A172 (cell line): Measurements from ENCODE around the gene F2RL2. TPM values are rescaled to one million over a fixed set of nuclear protein-coding genes. Genes with fewer than 3 reads are reported as not detected.
"Not testable (repeated sequence)": the region's sequence is repeated elsewhere in the genome, so short reads cannot be mapped to it uniquely, and the experiment has no call there.

Experiments
- DNase-seq: peaks from one replicate; pipeline ENCODE4 v3.0.0-alpha.2; 2015; ENCODE audit warnings: low spot score
- total RNA-seq: library from RNA; depleted of rRNA; stranded (reverse); fragments of >200 nt; shearing (Covaris generic); gene quantifications from 2 replicates; pipeline ENCODE4 v1.2.3, GENCODE V29; 2014

F2RL2 gene
- total RNA-seq, 1 experiment from 2014 or later: 0.59 TPM

- DNase-seq: no peak
Observed at GRCh38 chr5:76620166-76620565, 3.0 kb downstream of the F2RL2 start.

DNA sequence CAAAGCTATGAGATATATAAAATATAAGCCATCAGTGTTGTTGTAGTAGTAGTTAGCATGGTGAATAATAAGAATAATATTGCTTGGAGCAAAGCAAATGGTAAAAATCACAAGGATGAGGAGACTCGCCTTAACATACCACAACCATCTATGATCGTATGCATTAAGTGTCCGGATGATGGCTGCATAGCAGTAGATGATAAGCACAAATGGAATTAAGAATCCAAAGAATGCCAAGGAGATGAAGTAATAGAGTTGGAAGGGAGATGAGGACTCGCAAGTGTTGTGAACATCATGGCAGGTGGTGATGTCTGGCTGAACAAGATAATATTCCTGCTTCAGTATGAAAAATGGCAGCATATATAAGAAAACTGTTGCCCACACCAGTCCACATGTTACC lies 5.5 kb downstream of the F2RL2 start:
- DNase-seq: peak; percentile 69

- no peak for DNase-seq
Observed at GRCh38 chr5:76617229-76617628, 6.0 kb downstream of the F2RL2 start.

DNA sequence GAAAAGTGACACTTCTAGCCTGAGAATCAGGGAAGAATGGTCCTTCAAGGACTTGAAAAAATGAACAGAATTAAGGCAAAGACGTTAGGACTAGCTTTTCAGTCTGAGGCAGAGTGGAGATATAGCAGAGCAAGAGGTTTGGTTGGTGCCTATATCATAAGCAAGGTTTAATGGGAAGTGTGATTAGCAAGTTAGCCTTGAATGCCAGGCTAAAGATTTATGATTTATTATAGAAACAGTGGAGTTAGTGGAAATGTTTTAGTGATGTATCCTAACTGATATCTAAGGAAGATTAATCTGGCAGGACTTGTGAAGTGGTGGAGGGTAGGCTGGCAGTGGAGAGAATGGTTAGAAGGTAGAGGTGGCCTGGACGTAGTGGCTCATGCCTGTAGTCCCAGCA lies 7.0 kb downstream of the F2RL2 start:
- DNase-seq: no peak

DNA sequence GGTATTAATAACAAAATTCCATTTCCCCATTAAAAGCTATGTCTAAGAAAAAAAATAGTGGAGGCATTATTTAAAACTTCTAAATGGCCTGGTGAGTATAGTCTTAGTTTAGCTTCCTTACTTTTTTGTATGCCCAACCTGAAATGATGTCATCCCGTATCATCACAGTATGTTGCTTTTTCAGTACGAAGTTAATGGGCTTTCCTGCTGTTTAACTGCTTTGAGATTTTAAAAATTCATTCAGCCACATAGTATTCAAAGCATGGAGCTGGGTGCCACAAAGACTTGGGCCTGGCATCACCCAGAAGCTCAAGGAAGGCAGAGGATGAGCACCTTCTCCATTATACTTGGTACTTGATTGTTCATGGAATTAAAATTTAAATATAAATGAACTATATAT lies 7.4 kb downstream of the F2RL2 start:
- peak; percentile 36 for DNase-seq

DNA sequence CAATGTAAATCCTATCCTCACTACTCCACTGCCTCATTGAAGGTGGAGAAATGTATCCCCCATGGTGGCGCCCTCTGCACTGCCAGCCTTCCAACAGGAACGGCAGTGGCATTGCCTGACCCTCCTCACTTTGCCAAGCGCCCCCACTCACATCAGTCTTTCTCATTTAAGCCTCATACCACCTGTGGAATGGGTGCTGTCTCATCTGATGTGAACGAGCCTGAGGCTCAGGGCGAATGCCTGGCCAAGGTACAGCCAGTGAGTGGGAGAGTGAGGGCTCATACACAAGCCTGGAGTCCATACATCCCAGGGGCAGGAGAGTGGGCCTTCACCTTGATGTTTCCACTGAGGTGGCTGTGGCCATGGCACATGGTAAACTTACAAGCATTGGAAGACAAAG lies 10.3 kb downstream of the F2RL2 start:
- no peak for DNase-seq

DNA sequence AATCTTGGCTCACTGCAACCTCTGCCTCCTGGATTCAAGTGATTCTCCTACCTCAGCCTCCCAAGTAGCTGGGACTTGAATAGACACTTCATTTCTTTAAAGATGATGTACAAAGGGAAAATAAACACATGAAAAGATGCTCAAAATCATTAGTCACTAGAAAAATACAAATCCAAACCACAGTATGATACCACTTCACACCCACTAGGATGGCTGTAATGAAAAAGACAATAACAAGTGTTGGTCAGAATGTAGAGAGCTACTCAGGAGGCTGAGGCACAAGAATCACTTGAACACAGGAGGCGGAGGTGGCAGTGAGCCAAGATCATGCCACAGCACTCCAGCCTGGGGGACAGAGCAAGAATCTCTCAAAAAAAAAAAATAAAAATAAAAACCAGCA lies 13.0 kb downstream of the F2RL2 start:
- no peak for DNase-seq

GRCh38 chr5:76608833-76609232 lies 14.4 kb downstream of the F2RL2 start:
- peak; percentile 58 for DNase-seq

DNA sequence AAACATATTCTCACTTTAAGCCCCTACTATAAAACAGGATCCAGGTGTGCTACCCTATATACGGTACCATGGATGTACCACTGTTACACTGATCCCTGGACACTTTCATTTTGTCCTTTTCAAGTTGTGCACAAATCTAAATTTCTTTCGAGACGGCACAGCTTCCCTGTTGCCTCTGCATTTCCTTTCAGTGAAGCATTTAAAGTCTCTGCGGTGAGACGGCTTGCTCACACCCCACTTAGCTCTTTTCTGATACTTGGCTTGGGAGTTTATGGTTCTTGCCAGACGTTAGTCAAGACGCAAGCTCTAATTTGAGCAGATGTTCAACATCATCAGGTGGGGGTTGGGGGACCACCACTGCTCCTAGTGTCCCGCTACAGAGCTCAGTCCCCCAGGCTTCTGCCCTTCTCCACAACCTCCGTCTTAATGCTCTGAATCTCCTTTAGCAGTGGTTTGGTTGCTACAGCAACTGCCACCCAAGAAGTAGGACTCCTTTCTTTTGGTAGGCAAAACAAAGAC lies 15.8 kb downstream of the F2RL2 start:
- no peak for DNase-seq

- DNase-seq: no peak
Observed at GRCh38 chr5:76606701-76607100, 16.5 kb downstream of the F2RL2 start.

- peak; percentile 26 for DNase-seq
Observed at GRCh38 chr5:76604838-76605237, 18.4 kb downstream of the F2RL2 start.

GRCh38 chr5:76603991-76604390 lies 19.2 kb downstream of the F2RL2 start:
- not testable (repeated sequence) for DNase-seq

DNA sequence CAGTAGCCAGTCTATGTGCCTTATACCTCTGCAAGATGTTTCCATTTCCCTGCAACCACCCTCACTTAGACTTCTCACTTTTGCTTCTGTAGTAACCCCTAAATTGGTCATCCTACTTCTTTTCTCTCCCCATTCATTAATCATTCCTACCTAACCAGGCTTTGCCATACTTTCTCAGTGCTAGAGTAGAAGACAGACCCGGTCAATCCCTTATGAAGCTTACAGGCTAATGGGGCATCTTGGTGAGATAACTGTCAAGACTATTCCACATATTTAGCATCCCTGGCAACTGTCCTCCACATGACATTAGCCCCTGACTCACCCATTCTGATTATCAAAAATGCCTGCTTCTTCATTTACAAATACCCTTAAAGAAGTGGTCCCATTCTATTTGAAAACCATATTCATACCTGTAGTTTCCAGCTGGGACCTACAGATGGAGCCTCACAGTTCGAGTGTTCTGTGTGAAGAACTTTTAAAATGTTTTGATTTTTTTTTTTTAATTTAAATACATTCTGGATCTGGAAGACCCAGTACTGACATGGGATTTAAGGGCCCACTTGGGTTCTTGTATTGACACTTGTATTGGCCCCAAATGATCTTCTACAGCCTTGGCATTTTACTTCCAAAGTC lies 21.0 kb downstream of the F2RL2 start:
- no peak for DNase-seq

GRCh38 chr5:76601470-76601869 lies 21.7 kb downstream of the F2RL2 start:
- DNase-seq: peak; percentile 70

DNA sequence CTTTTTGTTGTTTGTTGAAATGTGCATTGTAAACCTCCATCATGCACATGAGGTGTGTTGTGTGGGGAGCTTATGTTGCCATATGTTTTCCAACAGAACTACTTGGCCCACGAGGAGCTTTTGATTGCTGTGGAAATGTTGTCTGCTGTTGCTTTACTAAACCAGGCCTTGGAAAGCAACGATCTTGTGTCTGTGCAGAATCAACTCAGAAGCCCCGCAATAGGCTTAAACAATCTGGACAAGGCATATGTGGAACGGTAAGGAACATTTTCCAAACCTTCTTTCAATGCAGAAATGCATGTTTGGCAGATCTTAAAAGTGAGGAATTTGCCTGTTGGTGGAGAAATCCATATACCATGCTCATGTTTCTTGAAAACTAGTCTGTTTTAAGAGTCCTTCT lies 22.5 kb downstream of the F2RL2 start:
- DNase-seq: no peak

GRCh38 chr5:76598531-76598930 lies 24.7 kb downstream of the F2RL2 start:
- no peak for DNase-seq

DNA sequence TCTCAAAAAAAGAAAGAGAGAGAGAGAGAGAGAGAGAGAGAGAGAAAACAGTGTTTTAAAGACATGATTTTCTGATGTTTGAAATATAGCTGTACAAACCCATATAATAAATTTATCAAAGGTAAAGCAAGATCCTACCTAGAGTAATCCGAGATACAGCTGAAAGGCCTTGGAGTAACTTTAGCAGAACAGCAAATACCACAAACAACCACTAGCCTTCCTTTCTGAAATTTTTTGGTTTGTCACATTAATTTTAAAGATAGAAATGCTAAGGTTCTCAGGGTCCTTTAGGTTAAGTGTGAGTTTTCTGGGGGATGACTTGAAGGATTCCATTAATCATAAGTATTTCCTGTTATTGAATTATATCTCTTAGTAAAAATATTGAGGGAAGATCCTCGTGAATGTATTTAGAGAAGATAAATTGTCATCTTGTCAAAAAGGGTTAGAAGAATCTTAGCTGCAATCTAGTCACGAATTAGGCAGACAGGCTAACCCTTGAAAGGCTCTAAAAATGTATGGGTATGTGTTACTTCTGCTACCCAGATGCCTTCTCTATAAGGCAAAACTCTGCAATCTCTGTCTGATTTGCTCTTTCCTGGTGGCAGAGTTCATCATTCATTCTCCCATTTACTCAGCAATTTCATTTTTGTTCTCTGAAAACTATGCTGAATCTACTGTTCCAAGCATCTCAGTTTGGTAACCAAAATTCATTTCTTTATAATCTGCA lies 27.3 kb downstream of the F2RL2 start:
- no peak for DNase-seq

DNA sequence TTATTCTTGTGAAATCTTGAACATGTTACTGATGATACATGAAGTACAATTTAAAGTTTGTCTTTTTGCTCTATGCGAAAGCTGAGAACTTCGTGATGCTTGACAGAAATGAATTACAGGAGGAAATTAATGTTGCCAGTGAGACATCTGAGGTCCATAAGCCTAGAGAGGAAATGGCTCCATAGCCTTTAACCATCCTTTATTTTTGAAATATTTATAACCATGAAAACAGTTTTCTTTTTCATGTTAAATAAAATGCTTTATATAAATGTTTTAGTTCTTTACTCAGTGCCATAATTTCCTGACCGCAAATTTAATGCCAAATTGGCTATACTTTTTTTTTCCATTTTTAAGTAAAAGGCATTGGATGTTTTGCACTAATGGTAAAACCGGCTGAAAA lies 29.1 kb downstream of the F2RL2 start:
- no peak for DNase-seq

GRCh38 chr5:76592692-76593091 lies 30.5 kb downstream of the F2RL2 start:
- DNase-seq: no peak

GRCh38 chr5:76591366-76591765 lies 31.8 kb downstream of the F2RL2 start:
- no peak for DNase-seq

DNA sequence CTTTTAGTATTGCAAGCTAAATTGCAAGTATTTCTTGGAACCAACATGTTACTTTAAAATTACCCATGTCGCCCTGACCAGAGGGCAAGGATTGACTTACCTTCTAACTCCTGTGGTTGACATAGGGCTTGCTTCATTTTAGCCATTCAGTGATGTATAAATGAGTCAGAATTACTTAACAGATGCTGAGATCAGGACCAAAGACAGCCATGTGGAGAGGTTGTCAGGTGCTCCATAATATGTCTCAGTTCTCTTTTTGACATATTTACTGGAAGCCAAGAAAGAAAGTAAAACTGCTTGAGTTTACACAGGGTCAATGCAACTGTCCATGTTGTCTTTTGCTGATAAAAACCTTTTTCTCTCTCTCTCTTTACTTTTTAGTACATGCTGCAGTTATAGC lies 33.2 kb downstream of the F2RL2 start:
- DNase-seq: no peak

DNA sequence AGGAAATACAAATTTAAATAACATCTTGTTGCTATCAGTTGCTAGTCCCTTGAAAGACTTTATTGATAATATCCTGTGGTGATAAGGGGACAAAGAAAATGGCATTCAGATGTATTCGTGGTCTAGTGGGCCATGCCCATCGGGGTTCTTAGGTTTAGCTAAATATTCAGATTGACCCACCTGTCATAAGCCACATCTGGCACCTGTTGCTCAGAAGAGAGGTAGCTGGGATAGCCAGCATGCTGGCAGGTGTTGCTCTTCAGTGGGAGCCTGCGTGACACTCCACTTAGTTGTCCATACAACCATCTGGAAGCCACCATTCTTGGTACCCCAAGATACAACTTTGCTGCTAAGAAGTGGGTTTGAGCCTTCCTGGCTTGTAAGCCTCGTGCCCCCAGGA lies 36.7 kb downstream of the F2RL2 start:
- DNase-seq: no peak

GRCh38 chr5:76585783-76586217 lies 37.4 kb downstream of the F2RL2 start:
- DNase-seq: no peak
